GM12873 (cell line): ENCODE data around the gene SRMS.

Experiments used
- CTCF ChIP-seq: IDR thresholded peaks from 2 replicates; pipeline ENCODE4 v1.5.1; 2012; ENCODE audit warnings: low read depth, mild to moderate bottlenecking, moderate library complexity, low read length, control low read depth; ENCODE audit not compliant: insufficient read depth; ENCODE audit errors: missing control alignments

The SRMS gene

GRCh38 chr20:63494420-63495166 lies 53.0 kb downstream of the SRMS start:
- TF ChIP-seq CTCF = no peak

DNA sequence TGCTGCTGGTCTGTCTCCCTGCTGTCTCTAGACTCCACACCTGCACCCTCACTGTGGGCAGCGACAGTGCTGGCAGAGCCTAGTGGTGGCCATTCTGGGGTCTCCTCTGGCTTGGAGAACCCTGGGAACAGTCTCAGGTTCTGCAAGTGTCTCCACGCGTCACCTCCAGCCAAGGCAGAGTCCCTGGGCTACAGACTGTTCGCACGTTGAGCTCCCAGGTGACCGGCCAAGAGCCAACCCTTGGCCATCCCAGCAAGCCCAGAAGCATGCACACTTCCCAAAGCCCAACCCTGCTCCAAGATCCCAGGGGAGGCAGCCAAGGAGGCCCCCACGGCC lies 53.5 kb downstream of the SRMS start:
- TF ChIP-seq CTCF = no peak

DNA sequence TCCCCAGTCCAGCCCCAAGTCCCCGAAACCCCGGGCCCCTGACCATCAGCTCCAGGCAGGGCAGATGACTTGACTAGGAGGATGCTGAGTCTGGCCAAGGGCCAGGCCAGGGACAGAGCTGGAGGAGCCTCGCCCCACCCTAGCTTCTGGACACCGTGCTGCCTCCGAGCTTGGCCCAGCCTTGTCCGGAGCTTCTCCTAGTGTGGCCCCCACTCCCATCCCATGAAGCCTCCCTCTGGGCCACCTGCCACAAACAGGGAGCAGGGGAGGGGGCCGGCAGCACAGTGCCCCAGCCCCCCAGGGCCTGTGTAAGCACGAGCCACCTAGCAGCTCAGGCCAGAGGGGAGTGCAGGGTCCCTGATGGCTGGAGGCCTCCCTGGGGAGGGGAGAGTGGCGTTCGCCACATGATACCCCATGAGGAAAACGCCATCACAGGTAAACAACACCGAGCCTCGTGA lies 54.0 kb downstream of the SRMS start:
- TF ChIP-seq CTCF = no peak

GRCh38 chr20:63492982-63493381 lies 54.6 kb downstream of the SRMS start:
- no peak for TF ChIP-seq CTCF

DNA sequence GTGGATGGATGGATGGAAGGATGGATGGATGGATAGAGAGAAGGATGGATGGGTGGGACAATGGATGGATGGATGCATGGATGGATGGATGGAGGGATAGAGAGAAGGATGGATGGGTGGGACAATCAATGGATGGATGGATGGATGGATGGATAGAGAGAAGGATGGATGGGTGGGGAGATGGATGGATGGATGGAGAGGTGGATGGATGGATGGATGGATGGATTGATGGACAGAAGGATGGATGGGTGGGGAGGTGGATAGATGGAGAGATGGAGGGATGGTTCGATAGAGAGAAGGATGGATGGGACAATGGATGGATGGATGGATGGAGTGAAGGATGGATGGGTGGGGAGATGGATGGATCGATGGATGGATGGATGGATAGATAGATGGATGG lies 55.0 kb downstream of the SRMS start:
- TF ChIP-seq CTCF = no peak

GRCh38 chr20:63491635-63492230 lies 55.8 kb downstream of the SRMS start:
- no peak for TF ChIP-seq CTCF

GRCh38 chr20:63491078-63491477 lies 56.5 kb downstream of the SRMS start:
- TF ChIP-seq CTCF = no peak
